Inferior parietal cortex (tissue), 1 donor: ENCODE measurements around the gene SMAP1.

ENCODE experiments used
- DNase-seq: peaks from one replicate; pipeline ENCODE4 v3.0.0-alpha.2; 2016; ENCODE audit errors: extremely low spot score

The SMAP1 gene

GRCh38 chr6:70894001-70894400, 226.3 kb downstream of the SMAP1 start:
- no peak for DNase-seq

GRCh38 chr6:70900047-70900446, 232.4 kb downstream of the SMAP1 start:
- no peak for DNase-seq

- no peak for DNase-seq
These were observed 233.6 kb downstream of the SMAP1 start for GRCh38 chr6:70901324-70901723.

GRCh38 chr6:70903665-70904452, 236.2 kb downstream of the SMAP1 start:
- DNase-seq, result no peak

GRCh38 chr6:70905742-70906141, 238.1 kb downstream of the SMAP1 start:
- no peak for DNase-seq
